Esophagus (tissue), 2 donors: Measurements from ENCODE around the gene EGLN1. TPM values are rescaled to one million over a fixed set of nuclear protein-coding genes. Genes with fewer than 3 reads are reported as not detected.
A peak's percentile ranks its signal among the peaks of the same experiment; 100 is the strongest.

ENCODE experiments used
- H3K27ac ChIP-seq, 2 donors: one replicate each; pipeline ENCODE4 v1.5.1; 2013; ENCODE audit warnings: low read depth in 2 of 2, mild to moderate bottlenecking in 2 of 2, inconsistent platforms in 1 of 2, low read length in 1 of 2, moderate library complexity in 1 of 2
- H3K27me3 ChIP-seq, 2 donors: one replicate each; pipeline ENCODE4 v1.6.1; 2013; ENCODE audit warnings: low read length in 2 of 2, control low read depth in 1 of 2, mild to moderate bottlenecking in 1 of 2; ENCODE audit not compliant: insufficient read depth in 2 of 2, control insufficient read depth in 1 of 2
- H3K36me3 ChIP-seq, 2 donors: one replicate each; pipeline ENCODE4 v1.6.1; 2013; ENCODE audit warnings: low read length in 1 of 2; ENCODE audit not compliant: control insufficient read depth in 2 of 2, insufficient read depth in 2 of 2
- H3K4me1 ChIP-seq, 2 donors: one replicate each; pipeline ENCODE4 v1.6.1; 2013; ENCODE audit warnings: low read length in 1 of 2; ENCODE audit not compliant: control insufficient read depth in 2 of 2, insufficient read depth in 2 of 2
- H3K4me3 ChIP-seq, 2 donors: one replicate each; pipeline ENCODE4 v1.5.1; 2013; ENCODE audit warnings: low read length in 2 of 2, mild to moderate bottlenecking in 2 of 2, low read depth in 1 of 2, moderate library complexity in 1 of 2
- H3K9me3 ChIP-seq, 2 donors: one replicate each; pipeline ENCODE4 v1.6.1; 2013; ENCODE audit warnings: mild to moderate bottlenecking in 2 of 2, low read depth in 1 of 2, low read length in 1 of 2, moderate library complexity in 1 of 2; ENCODE audit not compliant: control insufficient read depth in 2 of 2, insufficient read depth in 1 of 2
- WGBS, 2 donors: extraction: QIAGEN DNeasy Blood & Tissue Kit; methylation state at CpG; one replicate each; pipeline ENCODE4 v1.1.7; 2013; 5-methylcytosine and 5-hydroxymethylcytosine counted together
- polyA plus RNA-seq, 2 donors: library from polyadenylated mRNA; stranded (reverse); fragments of 200-250 nt; gene quantifications; one replicate each; pipeline ENCODE4 v1.2.3, GENCODE V29; 2013
- donor health status: healthy with polysubstance abuse.
- donor health status: Bipolar disorder and iron deficiency.

Gene EGLN1
- polyA plus RNA-seq, 2 donors = 8.7 to 12.5 TPM

DNA sequence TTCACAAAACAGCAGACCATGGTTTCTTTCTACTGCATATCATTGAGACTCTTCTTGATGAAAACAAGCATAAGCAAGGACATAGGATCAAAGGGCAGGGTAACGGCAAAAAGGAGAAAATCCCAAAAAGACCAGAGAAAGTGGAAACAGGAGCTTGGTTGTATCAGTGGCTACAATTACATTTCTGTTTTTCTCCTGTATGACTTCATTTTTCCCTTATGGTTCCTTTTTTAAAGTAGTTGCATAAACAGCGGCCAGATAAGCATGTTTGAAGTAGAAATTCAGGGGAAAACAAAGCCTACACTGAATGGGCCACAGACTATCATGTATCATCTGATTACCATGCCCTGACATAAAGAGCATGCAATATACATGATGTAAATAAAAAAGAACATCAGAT, 4.6 kb downstream of the EGLN1 start:
- H3K27ac ChIP-seq = no peak overlapping the region
- WGBS, 2 donors = 67 to 77% methylated on average over 2 of the region's 2 CpGs
- no peaks in the 10 kb centered on the region for H3K27me3 ChIP-seq
- no peaks in the 10 kb centered on the region for H3K9me3 ChIP-seq
- peak overlapping the region in 1 of 2 donors; percentile 28 for H3K4me3 ChIP-seq
- no peaks in the 10 kb centered on the region for H3K36me3 ChIP-seq
- H3K4me1 ChIP-seq = peaks cover 0 to 4% of the 10 kb centered on the region in 2 donors

DNA sequence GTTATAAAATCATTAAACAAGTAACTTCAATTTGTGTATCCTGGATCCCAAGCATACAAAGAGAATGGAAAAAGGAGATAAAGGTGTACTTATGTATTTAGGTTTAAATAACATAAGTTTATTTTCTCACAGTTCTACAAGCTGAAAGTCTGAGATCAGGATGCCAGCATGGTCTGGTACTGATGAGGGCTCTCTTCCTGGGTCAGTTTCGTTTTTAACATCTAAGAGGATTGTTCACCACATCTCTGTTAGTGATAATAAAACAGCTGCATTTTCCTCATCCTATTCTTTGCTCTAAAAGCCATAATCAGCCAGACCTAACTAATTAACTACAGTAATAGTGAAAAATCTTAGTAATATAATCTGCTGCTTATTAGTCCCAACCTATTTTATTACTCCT, 5.2 kb downstream of the EGLN1 start:
- Histone ChIP-seq H3K9me3 (no peaks in the 10 kb centered on the region), H3K27me3 (no peaks in the 10 kb centered on the region), H3K4me3 (no peak overlapping the region), H3K36me3 (no peaks in the 10 kb centered on the region), H3K27ac (no peak overlapping the region), H3K4me1 (peaks cover 0 to 4% of the 10 kb centered on the region in 2 donors)
- 22% methylated on average over 1 of the region's 1 CpG for WGBS, 2 donors

DNA sequence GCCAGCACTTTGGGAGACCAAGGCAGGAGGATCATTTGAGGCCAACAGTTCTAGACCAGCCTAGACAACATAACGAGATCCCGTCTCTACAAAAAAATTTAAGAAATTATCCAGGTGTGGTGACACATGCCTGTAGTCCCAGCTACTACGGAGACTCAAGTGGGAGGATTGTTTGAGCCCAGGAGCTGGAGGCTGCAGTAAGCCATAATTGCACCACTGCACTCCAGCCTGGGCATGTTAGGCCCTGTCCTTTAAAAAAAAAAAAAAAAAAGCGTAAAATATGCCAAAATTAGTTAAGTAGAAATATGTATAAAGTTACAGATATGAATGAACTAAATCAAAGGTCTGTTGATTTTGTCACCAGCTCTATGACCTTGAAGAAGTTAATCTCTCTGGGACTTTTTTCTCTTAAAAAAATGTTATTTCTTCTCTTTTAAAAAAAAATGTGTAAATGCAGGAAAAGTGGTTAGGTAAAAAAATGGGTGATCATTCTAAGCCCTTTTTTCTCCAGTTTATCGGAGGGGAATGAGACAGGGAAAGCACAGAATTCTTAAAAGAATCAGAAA, 7.0 kb downstream of the EGLN1 start:
- no peak overlapping the region for H3K27ac ChIP-seq
- H3K36me3 ChIP-seq = no peaks in the 10 kb centered on the region
- H3K27me3 ChIP-seq = no peaks in the 10 kb centered on the region
- 80 to 88% methylated on average over 5 of the region's 5 CpGs for WGBS, 2 donors
- no peak overlapping the region for H3K4me3 ChIP-seq
- peaks cover 0 to 4% of the 10 kb centered on the region in 2 donors for H3K4me1 ChIP-seq
- H3K9me3 ChIP-seq = no peaks in the 10 kb centered on the region

DNA sequence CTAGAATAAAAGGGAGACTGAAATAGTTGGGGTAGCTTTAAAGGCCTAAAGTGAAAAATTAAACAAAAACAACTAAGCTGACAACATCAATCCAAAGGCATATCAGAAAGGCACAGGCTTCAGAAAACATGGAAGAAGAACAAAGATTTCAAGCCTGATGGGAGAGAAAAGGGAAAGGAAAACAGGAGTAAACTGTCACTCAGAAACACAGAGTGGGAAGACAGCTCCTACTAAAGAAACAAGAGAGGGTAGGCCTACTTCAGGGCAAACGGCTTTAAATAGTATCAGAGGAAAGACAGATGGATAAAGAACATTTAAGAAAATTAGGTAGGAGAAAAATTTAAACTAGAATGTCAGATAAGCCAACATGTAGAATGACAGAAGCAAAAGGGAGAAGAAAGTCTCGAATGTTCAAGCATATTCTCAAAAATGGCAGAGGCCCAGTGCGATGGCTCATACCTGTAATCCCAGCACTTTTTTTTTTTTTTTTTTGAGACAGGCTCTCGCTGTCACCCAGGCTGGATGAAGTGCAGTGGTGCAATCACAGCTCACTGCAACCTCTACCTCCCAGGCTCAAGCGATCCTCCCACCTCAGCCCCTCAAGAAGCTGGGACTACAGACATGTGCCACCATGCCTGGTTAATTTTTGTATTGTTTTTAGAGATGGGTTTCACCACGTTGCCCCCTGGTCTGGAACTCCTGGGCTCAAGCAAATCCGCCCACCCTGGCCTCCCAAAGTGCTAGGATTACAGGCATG, 7.6 kb downstream of the EGLN1 start:
- Histone ChIP-seq H3K27ac (no peak overlapping the region), H3K4me3 (no peak overlapping the region), H3K9me3 (no peaks in the 10 kb centered on the region), H3K27me3 (no peaks in the 10 kb centered on the region), H3K36me3 (no peaks in the 10 kb centered on the region), H3K4me1 (peaks cover 0 to 4% of the 10 kb centered on the region in 2 donors)
- 78 to 80% methylated on average over 7 of the region's 7 CpGs for WGBS, 2 donors

DNA sequence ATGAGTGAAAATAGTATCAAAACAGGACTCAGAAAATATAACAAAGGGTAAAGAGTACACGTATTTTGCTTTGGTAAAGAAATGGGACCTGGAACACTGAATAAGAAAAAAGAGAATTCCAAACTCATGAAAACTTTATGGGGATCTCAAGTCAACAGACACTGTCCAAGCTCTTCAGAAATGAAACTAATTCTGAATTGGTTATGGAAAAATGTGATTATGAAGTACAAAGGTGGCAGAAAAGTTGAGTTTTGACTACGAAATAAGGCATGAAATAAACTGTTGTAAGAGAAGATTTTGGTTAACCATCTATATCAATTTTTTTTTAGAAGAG, 8.4 kb downstream of the EGLN1 start:
- 88 to 96% methylated on average over 2 of the region's 2 CpGs for WGBS, 2 donors
- H3K9me3 ChIP-seq = no peaks in the 10 kb centered on the region

DNA sequence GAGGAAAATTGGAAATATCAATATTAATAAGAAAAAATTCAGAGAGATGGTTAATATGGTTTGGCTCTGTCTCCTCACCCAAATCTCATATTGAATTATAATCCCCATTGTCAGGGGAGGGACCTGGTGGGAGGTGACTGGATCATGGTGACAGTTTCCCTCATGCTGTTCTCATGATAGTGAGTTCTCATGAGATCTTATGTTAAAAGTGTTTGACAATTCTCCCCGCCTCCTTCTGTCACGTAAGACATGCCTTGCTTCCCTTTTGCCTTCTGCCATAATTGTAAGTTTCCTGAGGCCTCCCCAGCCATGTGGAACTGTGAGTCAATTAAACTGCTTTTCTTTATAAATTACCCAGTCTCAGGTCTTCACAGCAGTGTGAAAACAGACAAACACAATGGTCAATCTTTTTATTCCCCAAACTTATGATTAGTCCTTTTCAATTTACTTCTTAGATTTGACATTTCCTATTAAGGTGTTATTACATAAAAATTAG, 11.0 kb downstream of the EGLN1 start:
- H3K4me3 ChIP-seq = no peak overlapping the region
- no peaks in the 10 kb centered on the region for H3K9me3 ChIP-seq
- H3K27ac ChIP-seq = no peak overlapping the region
- 78% methylated on average over 2 of the region's 2 CpGs for WGBS, 2 donors
- H3K4me1 ChIP-seq = peaks cover 0 to 6% of the 10 kb centered on the region in 2 donors
- H3K27me3 ChIP-seq = no peaks in the 10 kb centered on the region
- H3K36me3 ChIP-seq = no peaks in the 10 kb centered on the region

More for the DNA sequence above, 8.4 kb downstream of the EGLN1 start:
- H3K36me3 ChIP-seq = no peaks in the 10 kb centered on the region
- peaks cover 0 to 4% of the 10 kb centered on the region in 2 donors for H3K4me1 ChIP-seq
- no peak overlapping the region for H3K4me3 ChIP-seq
- no peaks in the 10 kb centered on the region for H3K27me3 ChIP-seq
- H3K27ac ChIP-seq = no peak overlapping the region

DNA sequence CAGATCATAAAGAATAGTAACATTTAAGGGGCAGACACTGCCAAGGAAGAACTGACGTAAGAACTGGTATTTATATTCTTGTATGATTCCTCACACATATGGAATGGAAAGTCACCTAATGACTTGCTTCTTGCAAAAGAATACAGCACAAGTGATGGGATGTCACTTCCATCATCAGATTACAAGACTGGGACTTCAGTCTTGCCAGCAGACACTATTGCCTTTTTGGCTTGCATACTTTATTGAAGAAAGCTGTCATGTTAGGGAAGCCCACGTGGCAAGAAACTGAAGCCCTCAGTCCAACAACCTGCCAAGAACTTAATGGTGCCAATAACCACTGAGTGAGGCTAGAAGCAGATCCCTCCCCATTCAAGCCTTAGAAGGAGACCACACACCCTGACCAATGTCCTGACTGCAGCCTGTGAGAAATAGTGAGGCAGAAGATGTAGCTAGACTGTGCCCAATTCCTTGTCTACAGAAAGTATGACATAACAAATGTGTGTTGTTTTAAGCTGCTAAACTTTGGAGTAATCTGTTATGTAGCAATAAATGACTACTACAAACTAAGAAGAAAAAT, 12.0 kb downstream of the EGLN1 start:
- 64 to 73% methylated on average over 2 of the region's 2 CpGs for WGBS, 2 donors
- peaks cover 0 to 6% of the 10 kb centered on the region in 2 donors for H3K4me1 ChIP-seq
- H3K4me3 ChIP-seq = no peak overlapping the region
- no peak overlapping the region for H3K27ac ChIP-seq
- H3K9me3 ChIP-seq = no peaks in the 10 kb centered on the region
- no peaks in the 10 kb centered on the region for H3K27me3 ChIP-seq
- no peaks in the 10 kb centered on the region for H3K36me3 ChIP-seq

DNA sequence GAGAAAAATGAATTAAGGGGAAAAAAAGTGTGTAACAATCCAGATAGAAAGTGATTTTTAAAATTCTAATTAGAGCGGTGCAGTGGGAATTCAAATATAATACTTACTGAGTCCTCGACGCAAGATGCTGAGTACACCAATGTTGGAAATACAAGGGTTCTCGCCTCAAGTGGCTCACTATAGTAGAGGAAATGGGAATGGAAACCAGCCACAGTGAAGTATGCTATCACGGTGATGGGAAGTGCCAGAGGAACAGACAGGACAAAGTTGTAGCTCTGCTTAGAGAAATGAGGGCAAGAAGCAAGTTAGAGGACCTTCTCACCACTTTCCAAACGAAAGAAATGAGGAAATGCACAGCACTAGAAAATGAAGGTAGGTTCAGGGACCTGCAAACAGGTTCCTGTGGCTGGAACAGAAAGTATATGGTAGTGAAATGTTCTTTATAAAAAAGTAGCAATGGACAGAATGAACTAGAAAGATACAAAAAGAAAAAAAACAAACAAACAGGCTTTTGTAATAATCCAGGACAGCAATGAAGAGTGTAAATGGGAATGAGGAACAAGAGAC, 13.5 kb downstream of the EGLN1 start:
- Histone ChIP-seq H3K27me3 (no peaks in the 10 kb centered on the region), H3K9me3 (no peaks in the 10 kb centered on the region), H3K36me3 (no peaks in the 10 kb centered on the region), H3K4me3 (no peak overlapping the region), H3K27ac (no peak overlapping the region), H3K4me1 (peaks cover 0 to 2% of the 10 kb centered on the region in 2 donors)
- whole genome bisulfite sequencing, 2 donors = 75% methylated on average over 6 of the region's 6 CpGs

DNA sequence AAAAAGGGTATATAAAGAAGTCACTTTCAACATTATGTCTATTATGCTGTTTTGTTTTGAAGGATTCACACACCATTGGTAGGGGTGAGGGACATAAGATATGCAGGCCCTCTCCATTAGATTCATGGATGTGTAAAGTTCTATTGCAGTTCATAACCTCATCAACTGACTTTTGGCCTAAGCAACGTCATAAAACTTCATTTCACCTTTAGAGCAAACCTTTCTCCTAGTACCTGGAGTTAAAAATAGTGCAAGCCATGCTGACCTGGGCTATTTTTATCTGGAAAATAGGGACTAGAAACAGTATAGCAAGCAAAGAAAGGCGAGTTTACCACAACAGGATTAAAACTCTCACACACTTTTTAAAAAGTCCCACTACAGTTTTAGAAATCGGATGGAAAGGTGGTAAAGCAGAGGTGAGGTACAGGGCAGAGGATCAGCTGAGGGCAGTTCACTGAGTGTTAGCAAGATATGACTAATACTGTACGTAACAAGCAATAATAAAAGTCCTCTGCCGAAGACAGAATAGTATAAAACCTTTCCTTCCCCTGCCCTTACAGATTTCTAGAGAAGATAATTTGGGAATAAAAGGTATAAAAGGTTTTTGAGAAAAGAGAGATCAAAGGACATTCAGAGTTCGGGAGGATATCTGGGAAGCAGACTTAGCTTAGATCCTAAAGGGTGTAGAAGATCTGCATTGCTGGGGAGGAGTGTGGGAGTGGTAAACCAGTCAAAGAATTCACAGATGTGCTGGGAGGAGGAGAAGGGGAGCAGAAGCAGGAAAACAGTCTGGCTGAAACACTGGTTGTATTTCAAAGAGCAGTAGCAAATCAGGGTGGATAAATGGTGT, 14.3 kb downstream of the EGLN1 start:
- H3K27ac ChIP-seq = peak overlapping the region; percentile 40 to 54
- no peak overlapping the region for H3K4me3 ChIP-seq
- 33 to 48% methylated on average over 6 of the region's 6 CpGs for WGBS, 2 donors
- no peaks in the 10 kb centered on the region for H3K9me3 ChIP-seq
- peaks cover 0 to 2% of the 10 kb centered on the region in 2 donors for H3K4me1 ChIP-seq
- H3K27me3 ChIP-seq = no peaks in the 10 kb centered on the region
- no peaks in the 10 kb centered on the region for H3K36me3 ChIP-seq
